HG02840 (cell line): ENCODE data around the gene CDKL2.
A peak's percentile ranks its signal among the peaks of the same experiment; 100 is the strongest.
"Not testable (repeated sequence)": the region's sequence is repeated elsewhere in the genome, so short reads cannot be mapped to it uniquely, and the experiment has no call there.

Experiments
- ATAC-seq: cut with Tn5 transposase; IDR thresholded peaks from one replicate; pipeline ENCODE4 v1.9.1; 2021; ENCODE audit warnings: mild to moderate bottlenecking, moderate library complexity, moderate number of reproducible peaks; ENCODE audit not compliant: unreplicated experiment, low FRiP score

CDKL2 gene

GRCh38 chr4:75630174-75630936, at the start of gene CDKL2:
TSS of gene CDKL2 (minus strand) at chr4:75630528. CDS start at chr4:75625988, 4,540 bp downstream.
- ATAC-seq, result peak; percentile 100

DNA sequence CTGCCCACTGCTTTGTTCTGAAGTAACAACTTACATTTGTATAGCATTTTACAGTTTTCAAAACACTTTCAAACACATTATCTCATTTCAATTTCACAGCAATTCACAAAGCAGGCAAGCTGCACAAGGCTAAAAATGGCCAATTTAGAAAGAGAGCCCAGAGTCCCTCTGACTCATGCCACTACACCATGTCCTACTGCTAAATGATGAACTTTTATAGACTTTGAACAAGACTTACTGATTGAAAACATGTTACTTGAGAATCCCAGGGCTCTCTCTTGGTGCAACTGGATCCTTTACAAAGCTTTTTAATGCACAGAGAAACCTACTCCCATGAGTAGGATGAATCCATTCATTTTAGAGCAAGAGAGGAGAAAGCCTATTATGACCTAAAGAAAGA, 48.6 kb upstream of the CDKL2 start:
- ATAC-seq, result no peak

GRCh38 chr4:75678473-75678872, 48.1 kb upstream of the CDKL2 start:
- no peak for ATAC-seq

GRCh38 chr4:75675004-75675531, 44.7 kb upstream of the CDKL2 start:
- ATAC-seq, result no peak

DNA sequence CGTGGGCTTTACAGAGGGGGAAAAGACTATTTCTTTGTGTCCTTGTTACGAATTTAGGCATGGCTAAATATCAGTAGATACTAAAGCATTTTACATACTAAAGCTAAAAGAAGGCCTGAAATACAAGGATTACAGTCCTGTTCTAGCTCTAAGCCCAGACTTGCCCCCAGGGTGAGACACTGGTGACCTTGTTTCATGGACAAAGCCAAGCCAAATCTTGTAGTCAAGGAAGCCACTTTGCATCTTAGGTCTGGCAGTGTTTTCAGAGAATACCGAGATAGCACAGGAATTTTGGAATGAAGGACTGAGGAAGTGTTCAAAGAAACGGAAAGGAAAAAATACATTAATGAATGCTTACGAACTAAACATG, 43.6 kb upstream of the CDKL2 start:
- ATAC-seq, result no peak

- peak; percentile 91 for ATAC-seq
These were observed 43.0 kb upstream of the CDKL2 start, which contains the start of gene G3BP2 for GRCh38 chr4:75673027-75673958. TSS of gene G3BP2 (minus strand) at chr4:75673411. CDS start at chr4:75662025, 11,386 bp downstream.

DNA sequence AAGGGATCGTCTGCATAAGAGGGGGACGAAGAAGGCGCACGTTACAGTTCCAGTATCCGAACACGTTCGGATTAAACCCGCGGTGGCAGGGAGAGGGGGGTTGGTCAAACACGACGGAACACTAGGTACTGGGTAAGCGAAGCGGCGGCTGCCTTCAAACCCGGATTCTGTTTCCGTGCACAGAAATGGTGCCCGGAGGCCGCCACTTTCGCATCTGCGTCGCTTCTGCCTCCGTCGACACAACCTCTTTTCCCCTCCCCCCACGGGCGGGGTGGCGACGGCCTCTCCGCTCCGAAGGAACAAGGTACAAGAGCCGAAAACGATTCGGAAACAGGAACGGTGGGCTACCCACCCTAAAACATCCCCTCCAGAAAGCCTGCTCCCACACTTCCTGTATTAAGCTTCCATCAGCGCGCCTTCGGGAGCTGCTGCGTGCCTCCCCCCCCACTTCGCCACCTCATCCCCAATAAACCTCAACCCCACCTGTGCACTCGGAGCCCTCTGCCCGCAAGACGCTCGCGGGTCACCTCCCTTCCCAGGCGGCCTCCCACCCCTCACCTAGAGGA, 42.2 kb upstream of the CDKL2 start:
- ATAC-seq, result peak; percentile 25

DNA sequence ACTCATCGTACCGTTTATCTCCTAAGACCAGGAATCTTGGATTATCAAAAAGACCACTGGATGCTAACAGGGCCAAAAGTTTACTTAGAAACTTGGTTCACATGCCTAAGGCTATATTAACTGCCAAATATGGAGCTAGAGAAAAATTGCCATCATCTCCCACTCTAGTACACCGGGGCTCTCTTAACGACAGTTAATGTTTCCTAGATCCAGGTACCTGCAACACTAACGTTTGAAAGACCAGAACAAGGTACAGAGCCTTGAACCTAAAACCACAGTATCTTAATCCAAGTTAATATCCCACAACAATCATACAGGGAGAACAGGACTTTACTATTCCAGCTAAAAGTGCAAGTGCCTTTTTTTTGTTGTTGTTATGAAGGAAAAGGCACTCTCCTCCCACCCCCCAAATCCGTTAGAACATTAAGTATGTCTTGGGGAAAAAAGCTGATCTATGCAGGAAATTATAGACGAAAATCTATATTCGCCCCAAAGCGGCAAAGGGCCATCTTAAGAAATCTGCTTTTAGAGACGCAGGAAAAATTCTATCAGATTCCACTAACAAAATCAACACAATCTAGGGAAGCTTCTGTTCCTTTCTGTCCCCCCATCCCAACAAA, 41.6 kb upstream of the CDKL2 start:
- no peak for ATAC-seq

GRCh38 chr4:75668596-75668995, 38.3 kb upstream of the CDKL2 start:
- no peak for ATAC-seq

- ATAC-seq, result not testable (repeated sequence)
These were observed 37.3 kb upstream of the CDKL2 start for GRCh38 chr4:75667636-75668035.

DNA sequence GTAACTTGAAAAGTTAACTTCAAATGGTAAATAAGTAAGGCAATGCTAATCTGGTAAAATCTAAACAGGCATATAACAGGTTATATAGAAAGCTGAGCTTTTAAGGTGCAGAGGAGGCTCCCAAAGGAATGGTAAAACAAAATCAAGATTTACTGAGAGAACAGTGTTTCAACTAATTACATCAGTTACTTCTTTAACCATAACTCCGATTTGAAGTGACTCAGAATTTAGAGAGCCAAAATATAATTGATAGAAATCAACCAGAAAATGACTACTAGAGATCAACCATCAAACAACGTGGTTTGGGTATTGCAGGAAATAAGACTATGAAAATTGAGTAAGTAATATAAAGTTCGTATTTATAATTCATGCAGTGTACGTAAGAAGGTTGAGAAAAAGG, 36.0 kb upstream of the CDKL2 start:
- no peak for ATAC-seq

DNA sequence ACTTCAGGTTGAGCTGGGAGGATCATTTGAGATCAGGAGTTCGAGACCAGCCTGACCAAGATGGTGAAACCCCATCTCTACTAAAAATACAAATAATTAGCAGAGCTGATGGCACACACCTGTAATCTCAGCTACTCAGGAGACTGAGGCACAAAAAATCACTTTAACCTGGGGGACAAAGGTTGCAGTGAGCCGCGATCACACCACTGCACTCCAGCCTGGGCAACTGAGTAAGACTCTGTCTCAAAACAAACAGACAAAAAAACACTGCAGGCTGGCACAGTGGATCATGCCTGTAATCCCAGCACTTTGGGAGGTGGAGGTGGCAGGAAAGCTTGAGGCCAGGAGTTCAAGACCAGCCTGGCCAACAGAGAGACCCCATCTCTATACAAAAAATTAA, 34.3 kb upstream of the CDKL2 start:
- not testable (repeated sequence) for ATAC-seq

- ATAC-seq, result no peak
These were observed 32.3 kb upstream of the CDKL2 start for GRCh38 chr4:75662626-75663025.

DNA sequence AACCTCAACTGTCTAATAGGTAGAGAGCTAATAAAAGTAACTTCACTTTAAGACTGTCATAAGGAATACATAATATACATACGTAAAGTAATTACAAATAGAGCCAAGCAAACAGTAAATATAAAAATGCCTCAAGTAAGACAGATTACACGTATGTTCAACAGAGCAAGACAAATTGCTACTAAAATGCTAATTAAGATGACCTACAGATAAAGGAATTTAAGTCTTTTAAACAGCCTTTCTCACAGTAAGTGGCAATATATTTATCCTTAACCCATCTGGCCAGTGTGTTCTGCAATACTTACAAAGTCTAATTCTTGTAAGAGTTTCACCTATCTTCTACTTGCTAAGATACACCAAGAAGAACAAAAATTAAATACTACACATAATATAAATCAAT, 30.2 kb upstream of the CDKL2 start:
- ATAC-seq, result no peak

- ATAC-seq, result no peak
These were observed 29.2 kb upstream of the CDKL2 start for GRCh38 chr4:75659512-75660031.

- no peak for ATAC-seq
These were observed 28.5 kb upstream of the CDKL2 start for GRCh38 chr4:75658876-75659275.

DNA sequence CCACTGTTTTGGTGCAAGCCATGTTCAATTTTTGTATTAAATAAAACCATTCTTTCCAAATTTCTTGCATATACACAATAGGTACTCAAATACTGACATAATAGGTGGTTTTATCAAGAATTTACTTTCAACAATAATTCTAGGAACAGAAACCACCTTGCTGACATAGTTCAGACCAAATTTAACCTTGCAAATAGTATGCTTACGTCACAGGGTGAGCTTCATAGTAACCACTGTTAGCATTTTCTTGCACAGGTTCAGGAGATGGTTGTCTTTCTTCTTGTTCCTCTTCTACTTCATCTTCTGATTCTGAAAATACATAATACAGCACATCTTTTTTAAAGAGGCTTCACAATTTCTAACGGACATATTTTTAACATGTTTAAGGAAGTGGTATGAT, 25.2 kb upstream of the CDKL2 start:
- ATAC-seq, result no peak

DNA sequence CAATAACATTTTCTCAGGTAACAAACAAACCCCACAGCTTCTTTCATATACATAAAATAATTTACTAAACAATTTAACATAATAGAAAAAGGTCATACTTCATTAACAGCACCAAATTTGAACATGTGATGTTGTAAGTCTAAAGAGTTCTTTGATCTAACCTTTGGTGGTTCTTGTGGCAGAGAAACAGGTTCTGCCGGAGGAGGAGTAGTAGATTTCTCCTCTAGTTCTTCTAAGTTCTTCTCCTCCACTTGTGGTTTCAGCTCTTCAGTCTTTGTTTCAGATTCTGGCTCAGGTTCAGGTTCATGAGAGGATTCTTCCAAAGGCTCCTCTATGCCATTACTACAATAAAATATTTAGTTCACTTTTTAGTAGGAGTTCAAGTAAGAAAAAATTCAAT, 24.6 kb upstream of the CDKL2 start:
- no peak for ATAC-seq

DNA sequence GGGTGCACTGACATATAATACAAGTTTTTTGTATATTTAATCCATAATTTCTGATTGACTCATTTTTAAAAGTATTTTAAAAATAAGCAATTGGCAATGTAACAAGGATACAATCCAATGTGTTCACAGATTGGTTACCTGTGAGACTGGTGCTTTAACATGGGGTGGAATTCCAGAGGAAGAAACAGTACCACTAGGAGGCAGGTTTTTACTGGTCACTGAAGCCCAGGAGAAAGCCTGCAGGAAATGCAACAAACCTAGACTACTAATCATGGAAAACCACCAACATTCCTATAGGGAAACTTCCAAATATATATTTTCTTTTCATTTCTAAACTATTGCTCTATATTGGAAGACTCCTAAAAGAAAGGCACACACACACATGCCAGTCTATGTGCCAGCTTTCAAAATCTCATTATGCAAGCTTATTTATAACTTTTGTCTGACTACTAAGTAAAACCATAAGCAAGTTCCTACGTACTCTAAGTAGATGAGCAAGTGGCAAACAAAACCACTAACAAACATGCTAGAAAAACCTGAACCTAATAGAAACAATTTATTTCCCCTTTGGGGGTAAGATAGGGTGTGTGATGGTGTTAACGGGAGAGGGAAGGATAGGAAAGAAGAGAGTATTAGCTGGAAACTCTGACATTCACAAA, 23.6 kb upstream of the CDKL2 start:
- ATAC-seq, result no peak

GRCh38 chr4:75644095-75644494, 13.8 kb upstream of the CDKL2 start:
- ATAC-seq, result no peak
